ENCODE measurements around the gene KISS1R.
"Not testable (repeated sequence)": the region's sequence is repeated elsewhere in the genome, so short reads cannot be mapped to it uniquely, and the experiment has no call there.

KISS1R gene

DNA sequence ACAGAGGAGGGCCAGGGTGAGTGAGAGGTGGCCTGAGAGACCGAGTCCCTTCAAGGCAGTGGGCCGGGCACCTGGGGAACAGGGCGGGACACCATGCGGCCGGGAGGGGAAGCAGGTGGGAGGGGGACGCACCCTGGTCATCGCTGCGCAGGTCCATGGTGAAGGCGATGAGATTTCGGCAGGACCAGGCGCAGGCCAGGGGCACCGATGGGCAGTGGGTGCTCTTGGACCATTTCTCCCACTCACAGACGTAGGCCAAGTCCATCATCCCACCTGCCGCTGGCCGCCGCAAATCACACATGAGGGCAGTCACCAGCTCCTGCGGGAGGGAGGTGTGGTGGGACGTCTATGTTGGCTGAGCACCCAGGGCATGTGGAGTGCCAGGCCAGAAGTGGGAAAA, 26.3 kb upstream of the KISS1R start:
- H3K4me3 ChIP-seq (ENCODE audit: control insufficient read depth, low read depth, low read length) = no peak overlapping the region
- no peak for DNase-seq (ENCODE audit: low read depth)
- TF ChIP-seq CTCF (conservative IDR thresholded peaks at IDR 0.05; ENCODE audit: control insufficient read depth, insufficient read depth, low read depth, low read length) = no peak

- H3K4me3 ChIP-seq (ENCODE audit: control insufficient read depth, low read depth, low read length) = peak overlapping the region; percentile 82
- DNase-seq (ENCODE audit: low read depth) = not testable (repeated sequence)
These were observed 25.5 kb upstream of the KISS1R start for GRCh38 chr19:891421-892200.

GRCh38 chr19:892243-892893, 24.8 kb upstream of the KISS1R start:
- TF ChIP-seq CTCF (conservative IDR thresholded peaks at IDR 0.05; ENCODE audit: control insufficient read depth, insufficient read depth, low read depth, low read length) = no peak
- no peak for DNase-seq (ENCODE audit: low read depth)
- H3K4me3 ChIP-seq (ENCODE audit: control insufficient read depth, low read depth, low read length) = peak overlapping the region; percentile 82

DNA sequence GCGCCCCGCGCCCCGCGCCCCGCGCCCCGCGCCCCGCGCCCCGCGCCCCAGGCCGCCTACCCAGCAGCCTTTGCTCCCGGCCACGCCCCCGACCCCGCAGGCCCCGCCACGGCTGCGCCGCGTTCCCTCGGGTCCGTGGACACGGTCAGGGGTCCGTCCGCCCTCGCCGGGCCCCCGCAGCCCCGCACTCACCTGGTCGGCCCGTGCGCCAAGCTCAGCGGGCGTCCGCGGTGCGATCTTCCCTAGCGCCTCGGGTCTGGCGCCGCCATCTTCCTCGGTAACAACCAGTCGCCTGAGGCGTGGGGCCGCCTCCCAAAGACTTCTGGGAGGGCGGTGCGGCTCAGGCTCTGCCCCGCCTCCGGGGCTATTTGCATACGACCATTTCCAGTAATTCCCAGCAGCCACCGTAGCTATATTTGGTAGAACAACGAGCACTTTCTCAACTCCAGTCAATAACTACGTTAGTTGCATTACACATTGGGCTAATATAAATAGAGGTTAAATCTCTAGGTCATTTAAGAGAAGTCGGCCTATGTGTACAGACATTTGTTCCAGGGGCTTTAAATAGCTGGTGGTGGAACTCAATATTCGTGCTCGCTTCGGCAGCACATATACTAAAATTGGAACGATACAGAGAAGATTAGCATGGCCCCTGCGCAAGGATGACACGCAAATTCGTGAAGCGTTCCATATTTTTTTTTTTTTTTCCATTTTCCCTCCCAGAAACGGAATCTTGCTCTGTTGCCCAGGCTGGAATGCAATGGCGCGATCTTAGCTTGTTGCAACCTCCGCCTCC, 24.0 kb upstream of the KISS1R start, which contains the start of the genes MED16 and RNU6-9:
TSS of gene MED16 (minus strand) at position 294 of the 796 bp plus-strand sequence. CDS start 2,056 bp downstream, outside the sequence.
TSS of gene RNU6-9 (plus strand) at position 591 of the 796 bp plus-strand sequence.
- no peak for TF ChIP-seq CTCF (conservative IDR thresholded peaks at IDR 0.05; ENCODE audit: control insufficient read depth, insufficient read depth, low read depth, low read length)
- peak within 1 kb of the TSS; percentile 82 for H3K4me3 ChIP-seq (ENCODE audit: control insufficient read depth, low read depth, low read length)
- DNase-seq (ENCODE audit: low read depth) = peak; percentile 89

DNA sequence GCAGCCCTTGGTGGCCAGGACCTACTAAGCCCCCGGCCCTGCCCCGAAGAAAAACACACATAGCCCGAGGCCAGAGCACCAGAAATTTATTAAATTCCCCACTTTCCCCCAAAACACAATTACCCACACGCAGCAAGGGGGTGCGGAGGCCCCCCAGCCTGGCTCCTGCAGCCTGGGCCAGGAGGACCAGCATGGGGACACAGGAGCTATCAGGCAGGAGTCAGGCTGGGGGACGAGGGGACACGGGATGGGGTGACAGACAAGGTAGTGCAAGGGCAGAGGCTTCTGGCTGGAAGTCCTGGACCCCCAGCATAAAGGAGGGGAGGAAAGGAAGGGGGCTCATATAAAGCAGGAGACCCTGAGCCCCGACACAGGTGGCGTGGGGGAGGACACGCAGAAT, 20.7 kb upstream of the KISS1R start:
- no peak for TF ChIP-seq CTCF (conservative IDR thresholded peaks at IDR 0.05; ENCODE audit: control insufficient read depth, insufficient read depth, low read depth, low read length)
- DNase-seq (ENCODE audit: low read depth) = no peak
- no peak overlapping the region for H3K4me3 ChIP-seq (ENCODE audit: control insufficient read depth, low read depth, low read length)

GRCh38 chr19:896999-897398, 20.1 kb upstream of the KISS1R start:
- TF ChIP-seq CTCF (conservative IDR thresholded peaks at IDR 0.05; ENCODE audit: control insufficient read depth, insufficient read depth, low read depth, low read length) = no peak

More at GRCh38 chr19:896999-897398, 20.1 kb upstream of the KISS1R start:
- H3K4me3 ChIP-seq (ENCODE audit: control insufficient read depth, low read depth, low read length) = no peak overlapping the region
- DNase-seq (ENCODE audit: low read depth) = no peak
